Type B pancreatic cell (in vitro differentiated cells): ENCODE results near the gene C11orf24. TPM values are rescaled to one million over a fixed set of nuclear protein-coding genes. Genes with fewer than 3 reads are reported as not detected.

Source experiments
- DNase-seq: peaks from one replicate; pipeline ENCODE4 v3.0.0; 2021; ENCODE audit warnings: mixed read lengths; ENCODE audit not compliant: unreplicated experiment; ENCODE audit errors: extremely low spot score
- H3K27ac Mint-ChIP-seq: 2 replicates; pipeline ENCODE4 v1.8.0; 2021; ENCODE audit warnings: mild to moderate bottlenecking, mixed read lengths
- H3K27me3 Mint-ChIP-seq: 2 replicates; pipeline ENCODE4 v1.8.0; 2021; ENCODE audit warnings: mixed read lengths
- H3K36me3 Mint-ChIP-seq: 2 replicates; pipeline ENCODE4 v1.8.0; 2021; ENCODE audit warnings: mixed read lengths
- H3K4me1 Mint-ChIP-seq: one replicate; pipeline ENCODE4 v1.8.0; 2021; ENCODE audit warnings: mixed read lengths; ENCODE audit not compliant: unreplicated experiment
- H3K4me3 Mint-ChIP-seq: 2 replicates; pipeline ENCODE4 v1.8.0; 2021; ENCODE audit warnings: mild to moderate bottlenecking, mixed read lengths
- H3K9me3 Mint-ChIP-seq: 2 replicates; pipeline ENCODE4 v1.8.0; 2021; ENCODE audit warnings: mixed read lengths
- total RNA-seq: library from RNA; stranded (reverse); gene quantifications from 2 replicates; pipeline ENCODE4 v1.2.1, GENCODE V29; 2021; ENCODE audit warnings: low replicate concordance
- TF ChIP-seq, protein P1 (sequence below): fragments of 200-600 bp; sonication (generic); conservative IDR thresholded peaks from 2 replicates; pipeline ENCODE4 v1.5.0; 2021; ENCODE audit warnings: antibody characterized with exemption, mild to moderate bottlenecking

Gene C11orf24
- total RNA-seq, 1 donor from 2014 or later, result 45.4 TPM

DNA sequence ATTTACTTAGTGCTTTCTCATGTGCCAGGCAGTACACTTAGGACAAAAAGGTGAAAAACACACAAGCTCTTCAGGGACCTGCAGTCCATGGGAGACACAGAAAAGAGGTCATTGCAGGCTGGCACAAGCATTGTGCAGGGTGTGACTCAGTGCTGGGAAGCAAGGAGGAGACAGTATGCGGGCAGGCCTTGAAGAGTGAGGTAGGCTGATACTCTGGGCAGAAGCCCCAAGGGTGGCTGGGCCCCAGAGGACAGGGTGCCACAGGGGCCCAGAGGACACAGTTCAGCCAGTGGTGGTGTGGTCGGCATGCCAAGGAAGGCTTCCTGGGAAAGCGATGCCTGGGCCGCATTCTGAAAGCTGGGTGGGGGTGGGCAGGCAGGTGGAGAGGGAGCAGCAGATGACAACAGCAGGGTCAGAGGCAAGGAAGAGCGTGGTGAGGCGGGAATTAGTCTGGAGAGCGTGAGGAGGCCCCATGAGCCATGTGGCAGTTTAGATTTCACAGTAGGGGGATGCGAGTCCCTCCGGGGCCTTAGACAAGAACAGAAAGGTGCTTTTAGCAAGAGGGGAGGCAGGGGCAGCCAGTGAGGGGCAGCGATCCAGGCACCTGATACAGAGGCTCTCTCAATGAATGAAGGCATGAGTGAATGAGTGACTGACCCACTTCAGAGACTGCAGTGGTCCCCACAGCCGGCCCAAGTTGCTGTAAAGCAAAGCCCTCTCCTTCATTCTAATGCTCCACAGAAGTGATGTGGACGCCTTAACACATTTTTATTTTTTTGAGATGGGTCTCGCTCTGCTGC, 6.8 kb downstream of the C11orf24 start:
- DNase-seq, result no peak
- H3K4me1 Mint-ChIP-seq, result peaks cover 15% of the 10 kb centered on the region
- TF ChIP-seq, protein P1, sequence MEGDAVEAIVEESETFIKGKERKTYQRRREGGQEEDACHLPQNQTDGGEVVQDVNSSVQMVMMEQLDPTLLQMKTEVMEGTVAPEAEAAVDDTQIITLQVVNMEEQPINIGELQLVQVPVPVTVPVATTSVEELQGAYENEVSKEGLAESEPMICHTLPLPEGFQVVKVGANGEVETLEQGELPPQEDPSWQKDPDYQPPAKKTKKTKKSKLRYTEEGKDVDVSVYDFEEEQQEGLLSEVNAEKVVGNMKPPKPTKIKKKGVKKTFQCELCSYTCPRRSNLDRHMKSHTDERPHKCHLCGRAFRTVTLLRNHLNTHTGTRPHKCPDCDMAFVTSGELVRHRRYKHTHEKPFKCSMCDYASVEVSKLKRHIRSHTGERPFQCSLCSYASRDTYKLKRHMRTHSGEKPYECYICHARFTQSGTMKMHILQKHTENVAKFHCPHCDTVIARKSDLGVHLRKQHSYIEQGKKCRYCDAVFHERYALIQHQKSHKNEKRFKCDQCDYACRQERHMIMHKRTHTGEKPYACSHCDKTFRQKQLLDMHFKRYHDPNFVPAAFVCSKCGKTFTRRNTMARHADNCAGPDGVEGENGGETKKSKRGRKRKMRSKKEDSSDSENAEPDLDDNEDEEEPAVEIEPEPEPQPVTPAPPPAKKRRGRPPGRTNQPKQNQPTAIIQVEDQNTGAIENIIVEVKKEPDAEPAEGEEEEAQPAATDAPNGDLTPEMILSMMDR, result no peak
- no peak overlapping the region for H3K4me3 Mint-ChIP-seq
- peaks cover 27% of the 10 kb centered on the region for H3K36me3 Mint-ChIP-seq
- H3K27me3 Mint-ChIP-seq, result no peaks in the 10 kb centered on the region
- H3K27ac Mint-ChIP-seq, result no peak overlapping the region
- no peaks in the 10 kb centered on the region for H3K9me3 Mint-ChIP-seq

DNA sequence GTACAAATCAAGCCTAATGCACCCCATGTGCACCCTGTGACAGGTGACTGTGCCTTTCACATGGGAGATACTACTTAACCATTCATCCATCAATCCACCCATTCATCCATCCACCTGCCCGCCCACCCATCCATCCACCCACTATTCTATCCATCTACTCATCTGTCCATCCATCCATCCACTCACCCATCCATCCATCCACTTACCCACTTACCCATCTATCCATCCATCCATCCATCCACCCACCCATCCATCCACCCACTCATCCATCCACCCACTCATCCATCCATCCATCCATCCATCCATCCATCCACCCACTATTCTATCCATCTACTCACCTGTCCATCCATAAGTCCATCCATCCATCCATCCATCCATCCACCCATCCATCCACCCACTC, 7.5 kb downstream of the C11orf24 start:
- H3K27me3 Mint-ChIP-seq, result no peaks in the 10 kb centered on the region
- H3K4me3 Mint-ChIP-seq, result no peak overlapping the region
- H3K27ac Mint-ChIP-seq, result no peak overlapping the region
- TF ChIP-seq, protein P1, result no peak
- peaks cover 8% of the 10 kb centered on the region for H3K4me1 Mint-ChIP-seq
- peaks cover 24% of the 10 kb centered on the region for H3K36me3 Mint-ChIP-seq
- H3K9me3 Mint-ChIP-seq, result no peaks in the 10 kb centered on the region
- DNase-seq, result no peak

DNA sequence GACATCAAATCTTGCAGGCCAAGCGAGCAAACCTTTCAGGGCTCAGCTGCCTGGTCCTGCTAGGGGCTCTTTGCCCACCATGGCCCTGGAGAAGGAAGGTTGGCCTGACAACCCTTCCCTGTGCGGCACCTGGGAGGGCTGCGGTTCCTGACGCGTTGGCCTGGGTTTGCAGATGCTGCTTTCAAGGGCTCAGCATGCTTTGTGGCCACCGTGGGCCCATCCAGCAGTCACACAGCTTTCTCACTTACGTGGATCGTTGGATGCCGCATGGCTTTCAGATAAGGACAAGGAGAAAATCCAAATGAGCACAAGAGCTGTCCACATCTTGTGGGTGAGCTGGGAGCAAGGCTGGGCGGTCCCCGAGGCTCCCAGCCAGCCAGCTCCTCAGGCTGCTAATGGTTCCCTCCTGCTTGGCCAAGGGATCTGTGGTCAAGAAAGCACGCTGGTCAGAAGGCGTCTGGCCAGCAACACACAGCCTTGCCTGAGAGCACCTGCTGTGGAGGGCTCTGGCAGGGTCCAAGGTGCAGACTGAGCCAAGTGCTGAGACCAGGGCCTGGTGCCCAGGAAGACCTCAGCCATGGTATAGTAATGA, 8.2 kb downstream of the C11orf24 start:
- peaks cover 17% of the 10 kb centered on the region for H3K36me3 Mint-ChIP-seq
- peaks cover under 1% of the 10 kb centered on the region for H3K4me1 Mint-ChIP-seq
- TF ChIP-seq, protein P1, result no peak
- no peak overlapping the region for H3K27ac Mint-ChIP-seq
- H3K4me3 Mint-ChIP-seq, result no peak overlapping the region
- H3K9me3 Mint-ChIP-seq, result no peaks in the 10 kb centered on the region
- H3K27me3 Mint-ChIP-seq, result no peaks in the 10 kb centered on the region
- DNase-seq, result no peak

DNA sequence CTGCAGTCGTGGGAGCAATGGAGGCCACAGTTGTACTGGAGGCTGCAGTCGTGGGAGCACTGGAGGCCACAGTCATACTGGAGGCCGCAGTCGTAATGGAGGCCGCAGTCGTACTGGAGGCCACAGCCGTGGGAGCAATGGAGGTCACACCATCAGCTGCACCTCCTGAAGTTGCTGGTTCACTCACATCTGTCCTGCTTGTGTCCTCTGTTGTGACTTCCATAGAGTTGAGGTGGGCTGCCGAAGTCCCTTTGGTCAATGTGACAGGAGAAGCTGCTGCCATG, 9.3 kb downstream of the C11orf24 start:
- Mint-ChIP-seq H3K27ac (no peak overlapping the region), H3K36me3 (peaks cover 16% of the 10 kb centered on the region), H3K4me1 (peaks cover 2% of the 10 kb centered on the region), H3K27me3 (no peaks in the 10 kb centered on the region), H3K4me3 (no peak overlapping the region), H3K9me3 (no peaks in the 10 kb centered on the region)
- no peak for DNase-seq
- TF ChIP-seq, protein P1, result no peak

- Mint-ChIP-seq H3K27ac (no peak overlapping the region), H3K4me3 (no peak overlapping the region), H3K4me1 (peaks cover 5% of the 10 kb centered on the region), H3K36me3 (peaks cover 16% of the 10 kb centered on the region), H3K9me3 (no peaks in the 10 kb centered on the region), H3K27me3 (no peaks in the 10 kb centered on the region)
- TF ChIP-seq, protein P1, result no peak
- DNase-seq, result no peak
Observed at GRCh38 chr11:68261749-68262543, 9.8 kb downstream of the C11orf24 start.
